WTC11 (cell line): Measurements from ENCODE around the gene NSUN4. TPM values are rescaled to one million over a fixed set of nuclear protein-coding genes. Genes with fewer than 3 reads are reported as not detected.

Source experiments
- ATAC-seq: fragments of 200-7000 bp; cut with Tn5 transposase; 2 replicates; pipeline ENCODE4 v1.10.0; 2021; ENCODE audit warnings: mild to moderate bottlenecking, moderate library complexity
- CTCF ChIA-PET: fragments of 300-600 bp; sonication (Branson Sonifier 250); formaldehyde crosslinking; loops from one replicate; lab custom pipeline; 2021; ENCODE audit warnings: antibody characterized with exemption; lab: Charles Lee
- POLR2A ChIA-PET: fragments of 350-600 bp; sonication (Branson Sonifier 250); formaldehyde crosslinking; loops from one replicate; lab custom pipeline; 2021; ENCODE audit warnings: antibody characterized with exemption; lab: Charles Lee
- DNase-seq: peaks from one replicate; pipeline ENCODE4 v3.0.0; 2021; ENCODE audit warnings: low spot score
- H3K27ac Mint-ChIP-seq: 2 replicates; pipeline ENCODE4 v1.8.0; 2021; ENCODE audit warnings: mixed read lengths
- H3K27me3 Mint-ChIP-seq: 2 replicates; pipeline ENCODE4 v1.8.0; 2021; ENCODE audit warnings: low read depth, mild to moderate bottlenecking, moderate library complexity, mixed read lengths
- H3K36me3 Mint-ChIP-seq: 2 replicates; pipeline ENCODE4 v1.8.0; 2021; ENCODE audit warnings: mixed read lengths
- H3K4me1 Mint-ChIP-seq: 2 replicates; pipeline ENCODE4 v1.8.0; 2022; ENCODE audit warnings: mixed read lengths
- H3K4me3 Mint-ChIP-seq: 2 replicates; pipeline ENCODE4 v1.8.0; 2021; ENCODE audit warnings: mild to moderate bottlenecking, moderate library complexity, mixed read lengths
- H3K9me3 Mint-ChIP-seq: 2 replicates; pipeline ENCODE4 v1.8.0; 2021; ENCODE audit warnings: mixed read lengths
- CREB1 ChIP-seq: sonication (generic); formaldehyde crosslinking; IDR thresholded peaks from 2 replicates; pipeline ENCODE4 v1.8.0; 2023; ENCODE audit warnings: mild to moderate bottlenecking, missing genetic modification reagents
- NR2C2 ChIP-seq: sonication (generic); formaldehyde crosslinking; IDR thresholded peaks from 2 replicates; pipeline ENCODE4 v1.8.0; 2022; ENCODE audit warnings: mild to moderate bottlenecking, missing genetic modification reagents
- SP1 ChIP-seq: sonication (generic); formaldehyde crosslinking; conservative IDR thresholded peaks from 2 replicates; pipeline ENCODE4 v1.8.1; 2022; ENCODE audit warnings: missing genetic modification reagents
- total RNA-seq: library from RNA; stranded (reverse); gene quantifications from 3 replicates; pipeline ENCODE4 v1.2.3, GENCODE V29; 2021
- TF ChIP-seq, protein P1 (sequence below): fragments of 250-450 bp; sonication (Bioruptor Pico); IDR thresholded peaks from 2 replicates; pipeline ENCODE4 v2.1.2; 2022; ENCODE audit warnings: mild to moderate bottlenecking, moderate library complexity
- TF ChIP-seq, protein P2 (sequence below): sonication (generic); formaldehyde crosslinking; IDR thresholded peaks from 2 replicates; pipeline ENCODE4 v1.8.0; 2023; ENCODE audit warnings: mild to moderate bottlenecking, missing genetic modification reagents
- TF ChIP-seq, protein P3 (sequence below): sonication (generic); formaldehyde crosslinking; IDR thresholded peaks from 2 replicates; pipeline ENCODE4 v1.8.1; 2022; ENCODE audit warnings: mild to moderate bottlenecking, moderate library complexity, missing genetic modification reagents
- TF ChIP-seq, protein P4 (sequence below): sonication (generic); formaldehyde crosslinking; IDR thresholded peaks from 2 replicates; pipeline ENCODE4 v1.8.1; 2023; ENCODE audit warnings: mild to moderate bottlenecking, missing genetic modification reagents
- TF ChIP-seq, protein P5 (sequence below): sonication (generic); formaldehyde crosslinking; IDR thresholded peaks from 2 replicates; pipeline ENCODE4 v1.8.1; 2023; ENCODE audit warnings: mild to moderate bottlenecking, moderate library complexity, missing genetic modification reagents
- TF ChIP-seq, protein P6 (sequence below): sonication (generic); formaldehyde crosslinking; IDR thresholded peaks from 2 replicates; pipeline ENCODE4 v1.8.1; 2023; ENCODE audit warnings: mild to moderate bottlenecking, missing genetic modification reagents, borderline replicate concordance
- TF ChIP-seq, protein P7 (sequence below): fragments of 250-450 bp; sonication (Bioruptor Pico); conservative IDR thresholded peaks from 2 replicates; pipeline ENCODE4 v1.9.0; 2021; ENCODE audit warnings: mild to moderate bottlenecking
- TF ChIP-seq, protein P8 (sequence below): sonication (generic); formaldehyde crosslinking; IDR thresholded peaks from 2 replicates; pipeline ENCODE4 v1.8.1; 2023; ENCODE audit warnings: mild to moderate bottlenecking, missing genetic modification reagents, moderate library complexity
- TF ChIP-seq, protein P9 (sequence below): sonication (generic); formaldehyde crosslinking; IDR thresholded peaks from 2 replicates; pipeline ENCODE4 v1.8.1; 2023; ENCODE audit warnings: mild to moderate bottlenecking, missing genetic modification reagents, moderate library complexity

Gene NSUN4
- total RNA-seq, 1 experiment from 2014 or later = 22.6 TPM

DNA sequence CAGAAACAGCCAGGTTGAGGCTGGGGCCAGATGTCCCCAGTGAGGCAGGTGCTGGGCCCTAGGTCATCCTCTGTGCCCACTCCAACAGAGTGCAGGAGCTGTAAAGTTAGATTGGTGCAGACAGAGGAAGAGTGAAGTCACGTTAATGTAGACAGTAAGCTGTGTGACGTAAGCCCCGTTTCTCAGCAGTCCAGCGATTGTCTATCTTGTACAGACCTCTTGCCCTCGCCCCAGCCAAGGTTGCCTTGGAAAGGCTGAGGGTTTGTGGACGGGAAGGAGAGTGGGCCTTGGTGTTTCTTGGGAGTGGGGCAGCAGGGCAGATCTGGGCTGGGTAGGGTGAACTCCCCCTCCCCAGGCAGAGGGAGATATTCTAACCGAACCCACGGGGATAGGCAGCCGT is 67.0 kb downstream of the NSUN4 start (continued):
- TF ChIP-seq, protein P1, sequence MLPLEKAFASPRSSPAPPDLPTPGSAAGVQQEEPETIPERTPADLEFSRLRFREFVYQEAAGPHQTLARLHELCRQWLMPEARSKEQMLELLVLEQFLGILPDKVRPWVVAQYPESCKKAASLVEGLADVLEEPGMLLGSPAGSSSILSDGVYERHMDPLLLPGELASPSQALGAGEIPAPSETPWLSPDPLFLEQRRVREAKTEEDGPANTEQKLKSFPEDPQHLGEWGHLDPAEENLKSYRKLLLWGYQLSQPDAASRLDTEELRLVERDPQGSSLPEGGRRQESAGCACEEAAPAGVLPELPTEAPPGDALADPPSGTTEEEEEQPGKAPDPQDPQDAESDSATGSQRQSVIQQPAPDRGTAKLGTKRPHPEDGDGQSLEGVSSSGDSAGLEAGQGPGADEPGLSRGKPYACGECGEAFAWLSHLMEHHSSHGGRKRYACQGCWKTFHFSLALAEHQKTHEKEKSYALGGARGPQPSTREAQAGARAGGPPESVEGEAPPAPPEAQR (CRISPR knock-in tag) = no peak
- TF ChIP-seq, protein P2, sequence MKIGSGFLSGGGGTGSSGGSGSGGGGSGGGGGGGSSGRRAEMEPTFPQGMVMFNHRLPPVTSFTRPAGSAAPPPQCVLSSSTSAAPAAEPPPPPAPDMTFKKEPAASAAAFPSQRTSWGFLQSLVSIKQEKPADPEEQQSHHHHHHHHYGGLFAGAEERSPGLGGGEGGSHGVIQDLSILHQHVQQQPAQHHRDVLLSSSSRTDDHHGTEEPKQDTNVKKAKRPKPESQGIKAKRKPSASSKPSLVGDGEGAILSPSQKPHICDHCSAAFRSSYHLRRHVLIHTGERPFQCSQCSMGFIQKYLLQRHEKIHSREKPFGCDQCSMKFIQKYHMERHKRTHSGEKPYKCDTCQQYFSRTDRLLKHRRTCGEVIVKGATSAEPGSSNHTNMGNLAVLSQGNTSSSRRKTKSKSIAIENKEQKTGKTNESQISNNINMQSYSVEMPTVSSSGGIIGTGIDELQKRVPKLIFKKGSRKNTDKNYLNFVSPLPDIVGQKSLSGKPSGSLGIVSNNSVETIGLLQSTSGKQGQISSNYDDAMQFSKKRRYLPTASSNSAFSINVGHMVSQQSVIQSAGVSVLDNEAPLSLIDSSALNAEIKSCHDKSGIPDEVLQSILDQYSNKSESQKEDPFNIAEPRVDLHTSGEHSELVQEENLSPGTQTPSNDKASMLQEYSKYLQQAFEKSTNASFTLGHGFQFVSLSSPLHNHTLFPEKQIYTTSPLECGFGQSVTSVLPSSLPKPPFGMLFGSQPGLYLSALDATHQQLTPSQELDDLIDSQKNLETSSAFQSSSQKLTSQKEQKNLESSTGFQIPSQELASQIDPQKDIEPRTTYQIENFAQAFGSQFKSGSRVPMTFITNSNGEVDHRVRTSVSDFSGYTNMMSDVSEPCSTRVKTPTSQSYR (CRISPR knock-in tag) = no peak
- TF ChIP-seq, protein P3, sequence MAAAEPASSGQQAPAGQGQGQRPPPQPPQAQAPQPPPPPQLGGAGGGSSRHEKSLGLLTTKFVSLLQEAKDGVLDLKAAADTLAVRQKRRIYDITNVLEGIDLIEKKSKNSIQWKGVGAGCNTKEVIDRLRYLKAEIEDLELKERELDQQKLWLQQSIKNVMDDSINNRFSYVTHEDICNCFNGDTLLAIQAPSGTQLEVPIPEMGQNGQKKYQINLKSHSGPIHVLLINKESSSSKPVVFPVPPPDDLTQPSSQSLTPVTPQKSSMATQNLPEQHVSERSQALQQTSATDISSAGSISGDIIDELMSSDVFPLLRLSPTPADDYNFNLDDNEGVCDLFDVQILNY (CRISPR knock-in tag) = no peak
- TF ChIP-seq, protein P4, sequence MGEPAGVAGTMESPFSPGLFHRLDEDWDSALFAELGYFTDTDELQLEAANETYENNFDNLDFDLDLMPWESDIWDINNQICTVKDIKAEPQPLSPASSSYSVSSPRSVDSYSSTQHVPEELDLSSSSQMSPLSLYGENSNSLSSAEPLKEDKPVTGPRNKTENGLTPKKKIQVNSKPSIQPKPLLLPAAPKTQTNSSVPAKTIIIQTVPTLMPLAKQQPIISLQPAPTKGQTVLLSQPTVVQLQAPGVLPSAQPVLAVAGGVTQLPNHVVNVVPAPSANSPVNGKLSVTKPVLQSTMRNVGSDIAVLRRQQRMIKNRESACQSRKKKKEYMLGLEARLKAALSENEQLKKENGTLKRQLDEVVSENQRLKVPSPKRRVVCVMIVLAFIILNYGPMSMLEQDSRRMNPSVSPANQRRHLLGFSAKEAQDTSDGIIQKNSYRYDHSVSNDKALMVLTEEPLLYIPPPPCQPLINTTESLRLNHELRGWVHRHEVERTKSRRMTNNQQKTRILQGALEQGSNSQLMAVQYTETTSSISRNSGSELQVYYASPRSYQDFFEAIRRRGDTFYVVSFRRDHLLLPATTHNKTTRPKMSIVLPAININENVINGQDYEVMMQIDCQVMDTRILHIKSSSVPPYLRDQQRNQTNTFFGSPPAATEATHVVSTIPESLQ (CRISPR knock-in tag) = no peak

DNA sequence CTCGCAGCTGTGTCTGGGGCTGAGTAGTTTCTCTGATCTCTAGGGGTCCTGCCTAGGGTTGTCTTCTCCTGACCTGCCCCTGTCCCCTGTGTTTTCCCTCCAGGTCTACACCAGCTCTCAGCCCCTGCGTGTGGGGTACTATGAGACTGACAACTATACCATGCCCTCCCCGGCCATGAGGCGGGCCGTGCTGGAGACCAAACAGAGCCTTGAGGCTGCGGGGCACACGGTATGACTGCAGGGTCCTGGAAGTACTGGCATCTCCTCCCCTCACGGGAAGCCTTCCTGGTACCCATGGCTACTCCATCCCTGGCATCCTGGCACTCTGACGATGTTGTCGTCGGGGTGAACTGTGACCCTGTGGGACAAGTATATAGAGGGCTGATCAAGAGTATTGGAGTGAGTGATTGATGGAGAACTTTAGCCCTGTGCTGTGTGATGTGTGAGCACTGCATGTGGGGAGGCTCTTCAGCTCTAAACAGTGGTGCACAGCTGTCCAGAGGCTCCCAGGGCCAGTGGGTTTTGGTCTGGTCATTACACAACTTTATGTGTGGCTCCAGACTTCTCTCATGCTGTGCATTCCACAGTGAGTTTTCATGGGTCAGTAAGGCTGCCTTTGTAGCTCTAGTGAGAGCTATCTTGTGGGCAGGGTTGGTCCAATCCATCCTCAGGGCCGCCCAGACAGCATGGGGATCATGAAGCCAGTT is 67.9 kb downstream of the NSUN4 start:
- ChIA-PET CTCF (interaction anchor here (1.2 to 4.2 kb wide), 5 partner anchors 34 to 161 kb away, joined by 3 to 18 read pairs (median 4); partner anchors contain the start of gene RAD54L), POLR2A (no interaction called here)
- ATAC-seq (no peak), DNase-seq (no peak)
- Mint-ChIP-seq H3K4me1 (peaks cover 22% of the 10 kb centered on the region), H3K27me3 (no peaks in the 10 kb centered on the region), H3K27ac (no peak overlapping the region), H3K36me3 (peaks cover 8% of the 10 kb centered on the region; the same call in 1 of the 2 replicates), H3K9me3 (no peaks in the 10 kb centered on the region)
- TF ChIP-seq, protein P3 (CRISPR knock-in tag) = no peak
- no peak for TF ChIP-seq SP1 (CRISPR knock-in tag)
- TF ChIP-seq, all 79 proteins: peak for 0
- no peak overlapping the region for H3K4me3 Mint-ChIP-seq

DNA sequence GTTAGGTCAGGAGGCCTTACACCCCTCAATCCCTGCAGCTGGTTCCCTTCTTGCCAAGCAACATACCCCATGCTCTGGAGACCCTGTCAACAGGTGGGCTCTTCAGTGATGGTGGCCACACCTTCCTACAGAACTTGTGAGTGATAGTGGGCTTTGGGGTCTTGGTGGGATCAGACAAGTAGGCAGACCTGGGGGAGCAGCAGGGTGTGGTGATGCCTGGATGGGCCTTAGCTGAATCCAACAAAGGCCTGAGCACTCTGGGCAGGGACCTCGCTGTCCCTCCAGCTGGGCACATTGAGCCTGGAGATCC is 68.4 kb downstream of the NSUN4 start:
- Mint-ChIP-seq H3K36me3 (peaks cover 8% of the 10 kb centered on the region; the same call in 1 of the 2 replicates), H3K4me3 (no peak overlapping the region), H3K9me3 (no peaks in the 10 kb centered on the region), H3K4me1 (peaks cover 20% of the 10 kb centered on the region), H3K27me3 (no peaks in the 10 kb centered on the region), H3K27ac (no peak overlapping the region)
- DNase-seq = no peak
- CTCF ChIA-PET = interaction anchor here (1.2 to 4.2 kb wide), 4 partner anchors 33 to 120 kb away, joined by 4 to 18 read pairs (median 4); no protein-coding TSS in a partner anchor
- POLR2A ChIA-PET = no interaction called here
- ATAC-seq = no peak
- TF ChIP-seq, protein P5, sequence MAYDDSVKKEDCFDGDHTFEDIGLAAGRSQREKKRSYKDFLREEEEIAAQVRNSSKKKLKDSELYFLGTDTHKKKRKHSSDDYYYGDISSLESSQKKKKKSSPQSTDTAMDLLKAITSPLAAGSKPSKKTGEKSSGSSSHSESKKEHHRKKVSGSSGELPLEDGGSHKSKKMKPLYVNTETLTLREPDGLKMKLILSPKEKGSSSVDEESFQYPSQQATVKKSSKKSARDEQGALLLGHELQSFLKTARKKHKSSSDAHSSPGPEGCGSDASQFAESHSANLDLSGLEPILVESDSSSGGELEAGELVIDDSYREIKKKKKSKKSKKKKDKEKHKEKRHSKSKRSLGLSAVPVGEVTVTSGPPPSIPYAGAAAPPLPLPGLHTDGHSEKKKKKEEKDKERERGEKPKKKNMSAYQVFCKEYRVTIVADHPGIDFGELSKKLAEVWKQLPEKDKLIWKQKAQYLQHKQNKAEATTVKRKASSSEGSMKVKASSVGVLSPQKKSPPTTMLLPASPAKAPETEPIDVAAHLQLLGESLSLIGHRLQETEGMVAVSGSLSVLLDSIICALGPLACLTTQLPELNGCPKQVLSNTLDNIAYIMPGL = no peak
- TF ChIP-seq, protein P6, sequence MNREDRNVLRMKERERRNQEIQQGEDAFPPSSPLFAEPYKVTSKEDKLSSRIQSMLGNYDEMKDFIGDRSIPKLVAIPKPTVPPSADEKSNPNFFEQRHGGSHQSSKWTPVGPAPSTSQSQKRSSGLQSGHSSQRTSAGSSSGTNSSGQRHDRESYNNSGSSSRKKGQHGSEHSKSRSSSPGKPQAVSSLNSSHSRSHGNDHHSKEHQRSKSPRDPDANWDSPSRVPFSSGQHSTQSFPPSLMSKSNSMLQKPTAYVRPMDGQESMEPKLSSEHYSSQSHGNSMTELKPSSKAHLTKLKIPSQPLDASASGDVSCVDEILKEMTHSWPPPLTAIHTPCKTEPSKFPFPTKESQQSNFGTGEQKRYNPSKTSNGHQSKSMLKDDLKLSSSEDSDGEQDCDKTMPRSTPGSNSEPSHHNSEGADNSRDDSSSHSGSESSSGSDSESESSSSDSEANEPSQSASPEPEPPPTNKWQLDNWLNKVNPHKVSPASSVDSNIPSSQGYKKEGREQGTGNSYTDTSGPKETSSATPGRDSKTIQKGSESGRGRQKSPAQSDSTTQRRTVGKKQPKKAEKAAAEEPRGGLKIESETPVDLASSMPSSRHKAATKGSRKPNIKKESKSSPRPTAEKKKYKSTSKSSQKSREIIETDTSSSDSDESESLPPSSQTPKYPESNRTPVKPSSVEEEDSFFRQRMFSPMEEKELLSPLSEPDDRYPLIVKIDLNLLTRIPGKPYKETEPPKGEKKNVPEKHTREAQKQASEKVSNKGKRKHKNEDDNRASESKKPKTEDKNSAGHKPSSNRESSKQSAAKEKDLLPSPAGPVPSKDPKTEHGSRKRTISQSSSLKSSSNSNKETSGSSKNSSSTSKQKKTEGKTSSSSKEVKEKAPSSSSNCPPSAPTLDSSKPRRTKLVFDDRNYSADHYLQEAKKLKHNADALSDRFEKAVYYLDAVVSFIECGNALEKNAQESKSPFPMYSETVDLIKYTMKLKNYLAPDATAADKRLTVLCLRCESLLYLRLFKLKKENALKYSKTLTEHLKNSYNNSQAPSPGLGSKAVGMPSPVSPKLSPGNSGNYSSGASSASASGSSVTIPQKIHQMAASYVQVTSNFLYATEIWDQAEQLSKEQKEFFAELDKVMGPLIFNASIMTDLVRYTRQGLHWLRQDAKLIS (CRISPR knock-in tag) = no peak
- TF ChIP-seq, protein P7, sequence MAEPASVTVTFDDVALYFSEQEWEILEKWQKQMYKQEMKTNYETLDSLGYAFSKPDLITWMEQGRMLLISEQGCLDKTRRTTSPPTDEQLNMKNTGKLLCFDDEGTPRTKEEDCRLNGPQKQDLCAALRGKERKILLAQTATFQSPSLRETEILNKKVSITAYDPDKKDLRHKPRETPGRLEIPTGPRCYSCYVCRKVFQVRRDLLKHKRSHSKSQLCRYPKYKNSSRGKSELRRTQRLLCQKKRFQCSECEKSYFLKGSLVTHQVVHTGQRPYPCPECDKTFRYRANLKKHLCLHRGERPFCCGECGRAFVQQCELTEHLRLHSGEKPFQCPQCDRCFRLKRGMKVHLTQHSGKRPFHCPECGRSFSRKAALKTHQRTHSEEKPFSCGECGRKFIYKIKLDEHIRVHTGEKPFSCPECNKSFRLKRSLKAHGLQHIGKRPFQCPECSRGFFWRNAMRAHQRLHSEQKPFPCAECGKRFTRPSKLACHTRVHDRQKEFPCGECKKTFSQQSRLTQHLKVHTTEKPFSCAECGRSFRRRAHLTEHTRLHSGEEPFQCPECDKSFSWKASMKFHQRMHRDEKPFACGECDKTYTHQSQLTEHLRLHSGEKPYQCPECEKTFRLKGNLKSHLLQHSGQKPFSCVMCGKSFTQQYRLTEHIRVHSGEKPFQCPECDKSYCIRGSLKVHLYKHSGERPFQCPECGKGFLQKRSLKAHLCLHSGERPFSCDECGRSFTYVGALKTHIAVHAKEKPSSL = no peak
- TF ChIP-seq, protein P8, sequence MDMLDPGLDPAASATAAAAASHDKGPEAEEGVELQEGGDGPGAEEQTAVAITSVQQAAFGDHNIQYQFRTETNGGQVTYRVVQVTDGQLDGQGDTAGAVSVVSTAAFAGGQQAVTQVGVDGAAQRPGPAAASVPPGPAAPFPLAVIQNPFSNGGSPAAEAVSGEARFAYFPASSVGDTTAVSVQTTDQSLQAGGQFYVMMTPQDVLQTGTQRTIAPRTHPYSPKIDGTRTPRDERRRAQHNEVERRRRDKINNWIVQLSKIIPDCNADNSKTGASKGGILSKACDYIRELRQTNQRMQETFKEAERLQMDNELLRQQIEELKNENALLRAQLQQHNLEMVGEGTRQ (CRISPR knock-in tag) = no peak
- TF ChIP-seq, protein P9, sequence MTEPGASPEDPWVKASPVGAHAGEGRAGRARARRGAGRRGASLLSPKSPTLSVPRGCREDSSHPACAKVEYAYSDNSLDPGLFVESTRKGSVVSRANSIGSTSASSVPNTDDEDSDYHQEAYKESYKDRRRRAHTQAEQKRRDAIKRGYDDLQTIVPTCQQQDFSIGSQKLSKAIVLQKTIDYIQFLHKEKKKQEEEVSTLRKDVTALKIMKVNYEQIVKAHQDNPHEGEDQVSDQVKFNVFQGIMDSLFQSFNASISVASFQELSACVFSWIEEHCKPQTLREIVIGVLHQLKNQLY (CRISPR knock-in tag) = no peak
- TF ChIP-seq CREB1 (CRISPR knock-in tag) (no peak), NR2C2 (CRISPR knock-in tag) (no peak)
